ENCODE measurements around the gene ZFAND2B.

- TF ChIP-seq CTCF (IDR thresholded peaks at IDR 0.05) (no peak), POLR2A (IDR thresholded peaks at IDR 0.05) (no peak)
These were observed 14.2 kb downstream of the ZFAND2B start for GRCh38 chr2:219220652-219221402.

Measured in lower leg skin (tissue), 3 donors.